ENCODE data around the gene PPA2.

Gene PPA2

GRCh38 chr4:105392858-105393257 lies 81.0 kb downstream of the PPA2 start:
- DNase-seq, result no peak
- peaks cover 4% of the 10 kb centered on the region for H3K4me1 Mint-ChIP-seq (ENCODE audit: low read depth)
- H3K9me3 Mint-ChIP-seq, result no peaks in the 10 kb centered on the region
- no peaks in the 10 kb centered on the region for H3K27me3 Mint-ChIP-seq
- peaks cover 70% of the 10 kb centered on the region for H3K36me3 Mint-ChIP-seq (ENCODE audit: low read depth)
- no peak overlapping the region for H3K27ac Mint-ChIP-seq
- no peak overlapping the region for H3K4me3 Mint-ChIP-seq

DNA sequence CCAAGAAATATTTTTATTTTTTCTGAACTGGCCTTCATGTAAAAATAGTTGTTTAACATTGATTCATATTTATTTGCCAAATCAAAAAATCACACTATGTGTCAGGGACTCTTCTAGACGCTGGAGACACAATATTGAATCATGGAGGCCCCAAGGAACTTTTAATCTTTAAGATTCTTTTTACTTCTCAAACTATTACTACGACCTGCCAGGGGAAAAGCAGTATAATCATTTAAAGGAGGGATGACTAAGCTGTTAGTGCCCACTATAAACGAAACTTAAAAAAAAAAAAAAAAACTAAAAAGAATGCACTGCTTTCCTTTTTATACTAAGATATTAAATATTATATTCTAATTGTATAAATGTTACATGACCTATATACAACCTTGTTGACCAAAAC lies 84.7 kb downstream of the PPA2 start:
- H3K27ac Mint-ChIP-seq, result no peak overlapping the region
- no peak for DNase-seq
- H3K9me3 Mint-ChIP-seq, result no peaks in the 10 kb centered on the region
- H3K27me3 Mint-ChIP-seq, result no peaks in the 10 kb centered on the region
- H3K4me3 Mint-ChIP-seq, result no peak overlapping the region
- peaks cover 4% of the 10 kb centered on the region for H3K4me1 Mint-ChIP-seq (ENCODE audit: low read depth)
- H3K36me3 Mint-ChIP-seq (ENCODE audit: low read depth), result peaks cover 74% of the 10 kb centered on the region

GRCh38 chr4:105387466-105387865 lies 86.4 kb downstream of the PPA2 start:
- no peak overlapping the region for H3K4me3 Mint-ChIP-seq
- no peak for DNase-seq
- H3K27me3 Mint-ChIP-seq, result no peaks in the 10 kb centered on the region
- no peaks in the 10 kb centered on the region for H3K9me3 Mint-ChIP-seq
- no peak overlapping the region for H3K27ac Mint-ChIP-seq
- peaks cover 4% of the 10 kb centered on the region for H3K4me1 Mint-ChIP-seq (ENCODE audit: low read depth)
- H3K36me3 Mint-ChIP-seq (ENCODE audit: low read depth), result peaks cover 77% of the 10 kb centered on the region

- no peak overlapping the region for H3K27ac Mint-ChIP-seq
- no peaks in the 10 kb centered on the region for H3K27me3 Mint-ChIP-seq
- peaks cover 77% of the 10 kb centered on the region for H3K36me3 Mint-ChIP-seq (ENCODE audit: low read depth)
- peaks cover 4% of the 10 kb centered on the region for H3K4me1 Mint-ChIP-seq (ENCODE audit: low read depth)
- H3K9me3 Mint-ChIP-seq, result no peaks in the 10 kb centered on the region
- no peak overlapping the region for H3K4me3 Mint-ChIP-seq
- DNase-seq, result no peak
Measured at GRCh38 chr4:105386012-105386411, 87.8 kb downstream of the PPA2 start.

DNA sequence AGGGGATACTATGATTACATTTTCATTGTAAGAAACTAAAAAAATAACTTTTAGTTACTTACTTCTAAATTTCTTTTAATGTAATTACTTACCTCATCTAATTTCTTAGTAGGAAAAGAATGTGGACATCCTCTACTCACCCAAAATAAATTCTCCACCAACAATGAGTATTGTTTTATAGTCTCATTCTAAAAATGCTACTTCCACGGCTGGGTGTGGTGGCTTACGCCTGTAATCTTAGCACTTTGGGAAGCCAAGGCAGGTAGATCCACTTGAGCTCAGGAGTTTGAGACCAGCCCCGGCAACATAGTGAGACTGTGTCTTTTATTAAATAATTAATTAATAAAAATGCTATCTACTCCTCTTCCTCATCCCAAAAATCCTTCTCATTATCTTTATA lies 99.8 kb downstream of the PPA2 start:
- no peak for DNase-seq
- H3K27me3 Mint-ChIP-seq, result no peaks in the 10 kb centered on the region
- no peak overlapping the region for H3K27ac Mint-ChIP-seq
- peaks cover 2% of the 10 kb centered on the region for H3K9me3 Mint-ChIP-seq
- no peaks in the 10 kb centered on the region for H3K4me1 Mint-ChIP-seq (ENCODE audit: low read depth)
- no peak overlapping the region for H3K4me3 Mint-ChIP-seq
- peaks cover 62% of the 10 kb centered on the region for H3K36me3 Mint-ChIP-seq (ENCODE audit: low read depth)

DNA sequence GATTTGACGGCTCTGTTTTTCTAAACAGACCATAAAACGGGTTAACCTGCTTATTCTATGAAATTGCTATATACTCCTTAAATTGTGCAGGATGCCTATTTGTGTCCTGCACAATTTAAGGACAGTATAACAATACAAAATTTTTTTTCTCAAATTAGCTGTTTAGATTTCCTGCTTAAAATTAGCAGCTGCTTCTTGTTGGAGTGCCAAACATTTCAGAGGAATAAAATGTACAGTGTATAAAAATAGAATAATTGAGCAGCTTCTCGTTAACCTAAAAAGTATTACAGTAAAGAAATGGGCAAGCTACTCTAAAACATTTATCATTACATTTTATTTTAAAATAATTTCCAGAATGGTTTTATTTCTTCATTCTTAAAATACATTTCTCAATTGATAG lies 100.5 kb downstream of the PPA2 start:
- Mint-ChIP-seq H3K27me3 (no peaks in the 10 kb centered on the region), H3K36me3 (ENCODE audit: low read depth) (peaks cover 66% of the 10 kb centered on the region), H3K27ac (no peak overlapping the region), H3K4me3 (no peak overlapping the region), H3K4me1 (ENCODE audit: low read depth) (no peaks in the 10 kb centered on the region), H3K9me3 (peaks cover 6% of the 10 kb centered on the region)
- no peak for DNase-seq

- H3K4me1 Mint-ChIP-seq (ENCODE audit: low read depth), result no peaks in the 10 kb centered on the region
- H3K36me3 Mint-ChIP-seq (ENCODE audit: low read depth), result peaks cover 77% of the 10 kb centered on the region
- no peak overlapping the region for H3K4me3 Mint-ChIP-seq
- peaks cover 28% of the 10 kb centered on the region for H3K9me3 Mint-ChIP-seq
- no peaks in the 10 kb centered on the region for H3K27me3 Mint-ChIP-seq
- H3K27ac Mint-ChIP-seq, result no peak overlapping the region
- DNase-seq, result no peak
Measured at GRCh38 chr4:105369988-105370387, 103.9 kb downstream of the PPA2 start.

DNA sequence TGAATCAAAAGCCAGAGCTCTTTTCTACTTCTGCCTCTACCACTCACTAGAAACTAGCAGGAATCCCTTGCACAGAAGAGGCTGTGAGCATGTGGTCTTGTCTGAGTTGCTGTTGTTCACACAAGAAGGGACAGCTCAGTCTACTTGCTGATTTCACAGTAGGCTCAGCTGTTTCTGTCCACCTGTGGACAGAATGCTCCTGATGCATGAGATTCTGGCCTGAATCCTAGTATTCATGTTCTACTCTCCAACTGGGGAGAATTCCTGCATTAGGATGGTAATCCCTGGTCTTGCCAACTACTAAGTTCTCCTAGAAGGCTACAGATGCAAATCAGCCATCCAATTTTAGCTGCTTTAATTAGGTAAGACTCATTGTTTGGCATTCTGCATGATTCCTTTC lies 112.8 kb downstream of the PPA2 start:
- Mint-ChIP-seq H3K27me3 (no peaks in the 10 kb centered on the region), H3K4me1 (ENCODE audit: low read depth) (no peaks in the 10 kb centered on the region), H3K36me3 (ENCODE audit: low read depth) (peaks cover 34% of the 10 kb centered on the region), H3K4me3 (no peak overlapping the region), H3K9me3 (peaks cover 19% of the 10 kb centered on the region), H3K27ac (no peak overlapping the region)
- DNase-seq, result no peak

GRCh38 chr4:105357258-105357980 lies 116.4 kb downstream of the PPA2 start:
- Mint-ChIP-seq H3K4me1 (ENCODE audit: low read depth) (peaks cover 15% of the 10 kb centered on the region), H3K36me3 (ENCODE audit: low read depth) (peaks cover 15% of the 10 kb centered on the region), H3K9me3 (peaks cover 4% of the 10 kb centered on the region), H3K27me3 (no peaks in the 10 kb centered on the region), H3K27ac (no peak overlapping the region), H3K4me3 (no peak overlapping the region)
- no peak for DNase-seq

DNA sequence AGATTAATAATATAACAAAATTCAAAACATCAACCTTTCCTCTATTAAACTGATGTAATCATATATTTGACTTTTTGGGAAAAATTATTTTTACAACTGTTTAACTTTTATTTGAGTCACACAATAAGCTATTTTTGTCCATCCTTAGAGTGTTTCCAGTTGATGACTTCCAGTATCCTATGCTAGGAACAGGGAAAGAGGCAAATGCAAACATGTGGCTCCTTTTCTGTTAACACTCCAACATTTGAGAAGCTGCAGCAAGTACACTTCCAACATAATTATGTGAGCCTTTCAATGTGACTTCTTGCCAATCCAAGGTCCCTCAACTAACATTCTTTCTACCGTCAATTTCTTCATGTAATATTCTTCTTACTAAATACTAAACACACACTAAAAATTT lies 117.7 kb downstream of the PPA2 start:
- peaks cover 4% of the 10 kb centered on the region for H3K9me3 Mint-ChIP-seq
- DNase-seq, result no peak
- H3K4me3 Mint-ChIP-seq, result no peak overlapping the region
- H3K27me3 Mint-ChIP-seq, result no peaks in the 10 kb centered on the region
- peaks cover 15% of the 10 kb centered on the region for H3K36me3 Mint-ChIP-seq (ENCODE audit: low read depth)
- no peak overlapping the region for H3K27ac Mint-ChIP-seq
- peaks cover 17% of the 10 kb centered on the region for H3K4me1 Mint-ChIP-seq (ENCODE audit: low read depth)

DNA sequence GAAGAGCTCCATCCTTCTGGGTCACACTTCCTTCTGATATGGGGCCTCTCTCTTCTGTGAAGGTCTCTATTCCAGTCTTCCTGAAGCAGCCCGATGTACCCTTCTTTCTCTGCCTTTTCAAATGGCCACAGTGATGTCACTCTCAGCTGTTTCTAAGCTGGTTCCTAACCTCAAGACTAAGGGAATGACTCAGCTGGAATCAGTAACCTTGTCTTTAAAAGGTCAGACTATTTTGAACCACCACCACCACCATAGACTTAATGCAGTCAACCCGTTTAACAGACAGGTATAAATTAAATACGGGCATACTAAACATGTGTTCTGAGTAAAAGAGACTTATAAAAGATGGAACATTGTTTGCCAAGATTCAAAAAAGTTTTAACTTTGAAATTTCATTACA lies 121.0 kb downstream of the PPA2 start:
- Mint-ChIP-seq H3K4me1 (ENCODE audit: low read depth) (peaks cover 17% of the 10 kb centered on the region), H3K9me3 (no peaks in the 10 kb centered on the region), H3K27me3 (no peaks in the 10 kb centered on the region), H3K36me3 (ENCODE audit: low read depth) (no peaks in the 10 kb centered on the region), H3K4me3 (no peak overlapping the region), H3K27ac (peak overlapping the region; percentile 60)
- no peak for DNase-seq

DNA sequence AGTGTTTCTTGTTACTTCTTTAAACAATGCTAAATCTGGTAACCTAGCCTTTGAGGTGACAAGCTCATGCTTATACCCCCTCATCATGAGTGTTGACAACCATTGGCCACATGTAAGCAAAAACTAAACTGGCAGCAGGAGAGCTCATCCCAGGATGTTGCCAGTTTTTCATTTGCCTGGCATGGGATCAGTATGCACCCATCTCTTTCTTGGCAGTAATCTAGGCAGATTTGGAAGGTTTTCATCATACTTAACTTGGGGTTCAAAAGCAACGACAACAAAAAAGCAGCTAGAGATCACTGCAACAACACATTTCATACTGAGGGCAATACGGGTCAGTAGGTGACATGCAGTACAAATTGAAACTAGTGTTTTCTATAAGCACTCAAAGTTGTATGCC lies 122.0 kb downstream of the PPA2 start:
- no peak overlapping the region for H3K27ac Mint-ChIP-seq
- DNase-seq, result no peak
- H3K9me3 Mint-ChIP-seq, result no peaks in the 10 kb centered on the region
- H3K27me3 Mint-ChIP-seq, result no peaks in the 10 kb centered on the region
- no peaks in the 10 kb centered on the region for H3K36me3 Mint-ChIP-seq (ENCODE audit: low read depth)
- peaks cover 17% of the 10 kb centered on the region for H3K4me1 Mint-ChIP-seq (ENCODE audit: low read depth)
- no peak overlapping the region for H3K4me3 Mint-ChIP-seq

- no peak overlapping the region for H3K27ac Mint-ChIP-seq
- no peaks in the 10 kb centered on the region for H3K9me3 Mint-ChIP-seq
- no peaks in the 10 kb centered on the region for H3K36me3 Mint-ChIP-seq (ENCODE audit: low read depth)
- no peak for DNase-seq
- peaks cover 17% of the 10 kb centered on the region for H3K4me1 Mint-ChIP-seq (ENCODE audit: low read depth)
- H3K27me3 Mint-ChIP-seq, result no peaks in the 10 kb centered on the region
- H3K4me3 Mint-ChIP-seq, result no peak overlapping the region
Measured at GRCh38 chr4:105350859-105351490, 122.9 kb downstream of the PPA2 start.

GRCh38 chr4:105348719-105349118 lies 125.1 kb downstream of the PPA2 start:
- H3K9me3 Mint-ChIP-seq, result no peaks in the 10 kb centered on the region
- no peaks in the 10 kb centered on the region for H3K36me3 Mint-ChIP-seq (ENCODE audit: low read depth)
- no peaks in the 10 kb centered on the region for H3K27me3 Mint-ChIP-seq
- no peak for DNase-seq
- no peak overlapping the region for H3K4me3 Mint-ChIP-seq
- peaks cover 15% of the 10 kb centered on the region for H3K4me1 Mint-ChIP-seq (ENCODE audit: low read depth)
- H3K27ac Mint-ChIP-seq, result no peak overlapping the region

DNA sequence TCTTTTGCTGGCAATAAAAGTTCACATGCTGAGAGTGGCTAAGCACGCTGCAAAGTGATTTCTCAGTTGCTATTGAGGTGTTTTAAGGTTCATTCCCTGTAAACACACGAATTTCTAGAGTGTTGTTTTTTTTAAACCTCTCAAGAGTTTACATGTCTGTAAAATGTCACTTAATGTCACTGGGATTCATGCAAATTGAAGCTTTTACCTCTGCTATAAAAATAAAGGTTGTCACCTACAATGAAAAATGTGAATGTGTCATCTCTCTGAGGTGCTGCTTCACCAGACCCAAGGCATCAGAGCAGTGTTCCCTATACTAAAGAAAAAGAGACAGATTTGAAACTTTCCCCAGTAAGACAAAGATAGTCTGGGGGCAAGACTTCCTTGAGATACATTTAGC lies 127.0 kb downstream of the PPA2 start:
- Mint-ChIP-seq H3K4me3 (no peak overlapping the region), H3K4me1 (ENCODE audit: low read depth) (no peaks in the 10 kb centered on the region), H3K27me3 (no peaks in the 10 kb centered on the region), H3K9me3 (no peaks in the 10 kb centered on the region), H3K27ac (no peak overlapping the region), H3K36me3 (ENCODE audit: low read depth) (no peaks in the 10 kb centered on the region)
- DNase-seq, result no peak

Measured in activated T-cell treated with anti-CD3 and anti-CD28 coated beads, Interleukin-2, amount 50 U/mL, for 24 hours (primary cell).